HAP-1 (cell line): Measurements from ENCODE around the gene VMP1.

Experiments used
- DNase-seq, 2 experiments: peaks; one replicate each; pipeline ENCODE4 v3.0.0-alpha.2; 2016 to 2020; ENCODE audit warnings: low spot score in 2 of 2
- H3K27me3 ChIP-seq: fragments of 250-450 bp; sonication (Bioruptor Pico); 2 replicates; pipeline ENCODE4 v1.5.1; 2020; ENCODE audit warnings: low read depth, mild to moderate bottlenecking, moderate library complexity
- H3K36me3 ChIP-seq: fragments of 250-450 bp; sonication (Bioruptor Pico); replicated peaks from 2 replicates; pipeline ENCODE4 v1.5.1; 2020; ENCODE audit warnings: mild to moderate bottlenecking
- H3K4me1 ChIP-seq: fragments of 250-450 bp; sonication (Bioruptor Pico); 2 replicates; pipeline ENCODE4 v1.5.1; 2020; ENCODE audit warnings: mild to moderate bottlenecking
- H3K4me3 ChIP-seq: fragments of 250-450 bp; sonication (Bioruptor Pico); 2 replicates; pipeline ENCODE4 v1.5.1; 2020; ENCODE audit warnings: mild to moderate bottlenecking, moderate library complexity
- H3K9me3 ChIP-seq: fragments of 250-450 bp; sonication (Bioruptor Pico); 2 replicates; pipeline ENCODE4 v1.5.1; 2020; ENCODE audit warnings: mild to moderate bottlenecking, moderate library complexity
- in situ Hi-C: fragments of 300-500 bp; cut with MboI; formaldehyde crosslinking; loops from 3 replicates; pipeline ENCODE4 v1.14.3; 2020; ENCODE audit warnings: low sequenced_read_pairs, inconsistent platforms, mixed read lengths

Gene VMP1

GRCh38 chr17:59877965-59878364 lies 170.5 kb downstream of the VMP1 start:
- no peak for DNase-seq
- H3K27me3 ChIP-seq: no peaks in the 10 kb centered on the region
- H3K4me1 ChIP-seq: no peaks in the 10 kb centered on the region
- H3K9me3 ChIP-seq: no peaks in the 10 kb centered on the region
- H3K4me3 ChIP-seq: no peak overlapping the region
- in situ Hi-C loops: no loop called here
- peaks cover 24% of the 10 kb centered on the region for H3K36me3 ChIP-seq

GRCh38 chr17:59878624-59879023 lies 171.2 kb downstream of the VMP1 start:
- no peaks in the 10 kb centered on the region for H3K27me3 ChIP-seq
- no peak for DNase-seq
- H3K4me3 ChIP-seq: no peak overlapping the region
- H3K9me3 ChIP-seq: no peaks in the 10 kb centered on the region
- in situ Hi-C loops: no loop called here
- peaks cover 28% of the 10 kb centered on the region for H3K36me3 ChIP-seq
- H3K4me1 ChIP-seq: no peaks in the 10 kb centered on the region

- H3K4me3 ChIP-seq: no peak overlapping the region
- peaks cover 31% of the 10 kb centered on the region for H3K36me3 ChIP-seq
- DNase-seq: no peak
- no peaks in the 10 kb centered on the region for H3K27me3 ChIP-seq
- no peaks in the 10 kb centered on the region for H3K4me1 ChIP-seq
- no peaks in the 10 kb centered on the region for H3K9me3 ChIP-seq
- in situ Hi-C loops: no loop called here
Observed at GRCh38 chr17:59884861-59885260, 177.4 kb downstream of the VMP1 start.

GRCh38 chr17:59888145-59888750 lies 180.8 kb downstream of the VMP1 start:
- Histone ChIP-seq H3K27me3 (no peaks in the 10 kb centered on the region), H3K36me3 (peaks cover 37% of the 10 kb centered on the region), H3K4me3 (no peak overlapping the region), H3K9me3 (no peaks in the 10 kb centered on the region), H3K4me1 (no peaks in the 10 kb centered on the region)
- no peak for DNase-seq
- in situ Hi-C loops: no loop called here

- no peak for DNase-seq
- Histone ChIP-seq H3K9me3 (no peaks in the 10 kb centered on the region), H3K27me3 (no peaks in the 10 kb centered on the region), H3K36me3 (peaks cover 22% of the 10 kb centered on the region; the same call in 1 of the 2 replicates), H3K4me3 (no peak overlapping the region), H3K4me1 (no peaks in the 10 kb centered on the region; the same call in 1 of the 2 replicates)
- in situ Hi-C loops: no loop called here
Observed at GRCh38 chr17:59890720-59891119, 183.3 kb downstream of the VMP1 start.
